T-cell (primary cell): ENCODE measurements around the gene MLLT6. TPM values are rescaled to one million over a fixed set of nuclear protein-coding genes. Genes with fewer than 3 reads are reported as not detected.

Source experiments
- ATAC-seq, 4 experiments: fragments of 200-7000 bp in 3 of 4; fragments of 150-1000 bp in 1 of 4; cut with Tn5 transposase; replicated peaks in 1 of 4; 1 replicate in 3 of 4; 2 replicates in 1 of 4; pipeline ENCODE4 v1.10.0; 2021; ENCODE audit warnings: moderate library complexity in 3 of 4, mild to moderate bottlenecking in 2 of 4, moderate number of reproducible peaks in 1 of 4
- CTCF ChIA-PET, 2 donors: fragments of 300-600 bp; sonication (Branson Sonifier 250); formaldehyde crosslinking; loops; one replicate each; lab custom pipeline; 2022; ENCODE audit warnings: antibody characterized with exemption in 2 of 2; lab: Charles Lee
- POLR2A ChIA-PET, 2 donors: fragments of 300-600 bp; sonication (Branson Sonifier 250); formaldehyde crosslinking; loops; one replicate each; lab custom pipeline; 2022; ENCODE audit warnings: antibody characterized with exemption in 2 of 2; lab: Charles Lee
- DNase-seq, 35 experiments: peaks; one replicate each; pipeline versions ENCODE4 v3.0.0 to v3.0.0-alpha.2; 2013 to 2023
- H3K27ac ChIP-seq: one replicate; pipeline ENCODE4 v1.5.1; 2013; ENCODE audit warnings: low read length
- H3K27me3 ChIP-seq, 2 experiments: replicated peaks in 1 of 2; 1 replicate in 1 of 2; 2 replicates in 1 of 2; pipeline versions ENCODE4 v1.6.1 to v1.7.0; 2013; ENCODE audit warnings: low read length in 1 of 2, mixed read lengths in 1 of 2; ENCODE audit not compliant: control insufficient read depth in 2 of 2, insufficient read depth in 2 of 2; ENCODE audit errors: extremely low read depth in 1 of 2
- H3K36me3 ChIP-seq, 2 donors: 1 replicate in 1 of 2; 2 replicates in 1 of 2; pipeline versions ENCODE4 v1.6.1 to v1.7.0; 2013; ENCODE audit warnings: low read length in 1 of 2; ENCODE audit not compliant: control insufficient read depth in 2 of 2, insufficient read depth in 1 of 2; ENCODE audit errors: extremely low read depth in 1 of 2
- H3K4me1 ChIP-seq, 2 experiments: 1 replicate in 1 of 2; 2 replicates in 1 of 2; pipeline versions ENCODE4 v1.6.1 to v1.7.0; 2013; ENCODE audit warnings: low read length in 2 of 2, mixed read lengths in 1 of 2; ENCODE audit not compliant: insufficient read depth in 2 of 2, control insufficient read depth in 1 of 2; ENCODE audit errors: extremely low read depth in 1 of 2
- H3K4me3 ChIP-seq, 2 donors: 1 replicate in 1 of 2; 2 replicates in 1 of 2; pipeline versions ENCODE4 v1.5.1 to v1.7.0; 2013; ENCODE audit warnings: mild to moderate bottlenecking in 2 of 2, low read length in 1 of 2, moderate library complexity in 1 of 2; ENCODE audit not compliant: control insufficient read depth in 1 of 2; ENCODE audit errors: extremely low read depth in 1 of 2
- H3K9me3 ChIP-seq: 2 replicates; pipeline ENCODE4 v1.7.0; 2013
- H3K27ac Mint-ChIP-seq, 2 donors: one replicate each; pipeline ENCODE4 v1.8.0; 2020 to 2021; ENCODE audit warnings: mild to moderate bottlenecking in 2 of 2, mixed read lengths in 2 of 2
- H3K27me3 Mint-ChIP-seq, 2 donors: one replicate each; pipeline ENCODE4 v1.8.0; 2021 to 2022; ENCODE audit warnings: mixed read lengths in 2 of 2
- H3K36me3 Mint-ChIP-seq: one replicate; pipeline ENCODE4 v1.8.0; 2021; ENCODE audit warnings: mixed read lengths
- H3K4me1 Mint-ChIP-seq, 3 donors: one replicate each; pipeline ENCODE4 v1.8.0; 2020 to 2022; ENCODE audit warnings: mixed read lengths in 3 of 3, mild to moderate bottlenecking in 1 of 3
- H3K4me3 Mint-ChIP-seq, 3 donors: one replicate each; pipeline ENCODE4 v1.8.0; 2020 to 2022; ENCODE audit warnings: mild to moderate bottlenecking in 3 of 3, mixed read lengths in 3 of 3, moderate library complexity in 3 of 3
- H3K9me3 Mint-ChIP-seq, 3 donors: one replicate each; pipeline ENCODE4 v1.8.0; 2020 to 2022; ENCODE audit warnings: mixed read lengths in 3 of 3
- WGBS: methylation state at CpG from one replicate; pipeline ENCODE4 v1.1.5; 2013; ENCODE audit warnings: missing lambda C conversion rate; ENCODE audit not compliant: insufficient coverage; 5-methylcytosine and 5-hydroxymethylcytosine counted together
- total RNA-seq, 35 experiments: library from RNA in 6 of 35; stranded (reverse) in 6 of 35; fragments of 120-200 nt in 1 of 35; gene quantifications; one replicate each; pipeline versions ENCODE4 v1.2.1 to v1.2.4 and lab custom pipeline; 2013 to 2026

MLLT6 gene
- total RNA-seq, 5 donors from 2014 or later (not counting 1 experiment from before 2014, with no cell fraction given), result 412 to 506 (median 480) TPM

DNA sequence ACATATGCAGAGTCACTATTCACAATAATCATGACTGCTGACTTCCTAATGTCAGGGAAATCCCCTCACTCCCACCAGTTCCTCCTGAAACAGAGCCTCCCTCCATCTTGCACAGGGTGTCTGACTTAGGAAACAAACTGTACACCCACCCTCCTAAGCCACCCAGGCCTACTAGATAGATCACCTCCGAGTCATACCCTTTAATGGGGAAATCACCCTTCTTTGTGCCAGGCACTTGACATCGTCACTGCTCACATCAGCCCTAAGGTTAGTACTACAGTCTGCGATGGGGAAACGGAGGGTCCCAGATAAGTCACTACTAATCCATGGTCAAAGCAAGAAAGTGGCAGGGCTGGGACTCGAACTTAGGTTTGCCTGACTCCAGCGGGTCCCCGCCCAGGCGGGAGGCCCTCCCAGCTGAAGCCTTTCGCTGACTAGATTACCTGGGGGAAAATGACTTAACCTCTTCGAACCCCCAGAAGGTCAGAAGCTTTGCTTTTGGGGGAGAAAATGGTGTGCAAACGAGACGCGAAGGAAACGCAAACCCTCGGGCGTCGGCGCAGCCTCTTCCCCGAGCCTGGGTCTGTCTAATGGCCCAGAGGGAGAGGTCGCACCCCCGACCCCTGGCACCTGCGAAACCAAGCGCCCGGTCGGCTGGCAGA, 3.4 kb upstream of the MLLT6 start:
- CTCF ChIA-PET, result interaction anchor here in 1 of 2 donors (0.5 to 1.2 kb wide), 3 partner anchors 25 to 34 kb away, joined by 3 to 5 read pairs (median 3); no protein-coding TSS in a partner anchor
- H3K36me3 Mint-ChIP-seq, result no peaks in the 10 kb centered on the region
- peaks cover 12 to 55% of the 10 kb centered on the region in 2 experiments for H3K4me1 ChIP-seq
- POLR2A ChIA-PET, result interaction anchor here in 1 of 2 donors (0.6 kb wide), 1 partner anchor 52 kb away, joined by 5 read pairs; no protein-coding TSS in a partner anchor
- H3K4me3 Mint-ChIP-seq, result peak overlapping the region; percentile 83 to 91 (median 84)
- peak overlapping the region; percentile 97 to 98 for H3K4me3 ChIP-seq
- DNase-seq (peak; percentile 48 to 89 (median 62)), ATAC-seq (peak; percentile 15 to 59 (median 18))
- no peaks in the 10 kb centered on the region for H3K36me3 ChIP-seq
- peak overlapping the region; percentile 90 to 95 for H3K27ac Mint-ChIP-seq
- peak overlapping the region; percentile 98 for H3K27ac ChIP-seq
- no peaks in the 10 kb centered on the region for H3K27me3 Mint-ChIP-seq
- H3K9me3 ChIP-seq, result no peaks in the 10 kb centered on the region
- H3K9me3 Mint-ChIP-seq, result no peaks in the 10 kb centered on the region
- WGBS, result 2% methylated on average over 16 of the region's 25 CpGs
- peaks cover 42 to 51% (median 47%) of the 10 kb centered on the region in 3 donors for H3K4me1 Mint-ChIP-seq
- no peaks in the 10 kb centered on the region for H3K27me3 ChIP-seq

DNA sequence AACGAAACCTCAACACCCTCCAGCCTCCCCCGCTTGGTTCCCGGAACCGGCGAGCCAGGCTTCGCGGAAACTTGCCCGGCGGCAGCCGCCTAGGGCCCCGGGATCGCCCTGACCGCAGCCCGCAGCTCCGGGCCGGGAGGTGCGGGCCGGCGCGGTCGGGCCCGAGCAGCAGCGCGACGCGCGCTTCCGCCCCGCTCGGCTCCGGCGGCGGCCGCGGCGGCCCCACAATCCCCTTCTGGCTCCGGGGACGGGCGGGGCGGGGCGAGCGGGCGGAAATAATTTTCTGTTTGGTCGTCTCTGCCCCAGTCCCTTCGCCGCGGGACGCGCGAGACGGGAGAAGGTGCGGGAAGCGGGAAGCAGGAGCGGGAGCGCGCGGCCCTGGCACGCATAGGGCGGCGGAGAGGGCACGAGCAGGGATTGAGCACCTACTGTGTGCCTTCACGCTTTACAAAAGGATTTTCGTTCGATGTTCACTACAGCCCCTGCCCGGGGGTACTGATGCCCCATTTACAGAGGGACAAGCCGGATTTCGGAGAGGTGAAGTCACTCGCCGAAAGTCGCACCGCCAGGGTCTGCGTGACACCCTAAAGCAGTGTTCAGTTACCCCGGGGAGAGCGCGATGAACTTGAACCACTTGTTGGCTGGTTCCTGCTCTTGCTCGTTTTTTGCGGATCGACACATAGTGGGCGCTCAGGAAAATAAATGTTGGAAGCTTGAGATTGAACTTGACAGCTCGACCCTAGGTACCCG, 2.7 kb upstream of the MLLT6 start:
- peaks cover 8 to 55% of the 10 kb centered on the region in 2 experiments for H3K4me1 ChIP-seq
- H3K4me3 Mint-ChIP-seq, result peak overlapping the region; percentile 91 to 96 (median 92)
- POLR2A ChIA-PET, result interaction anchor here in 1 of 2 donors (0.6 kb wide), 1 partner anchor 51 kb away, joined by 5 read pairs; no protein-coding TSS in a partner anchor

DNA sequence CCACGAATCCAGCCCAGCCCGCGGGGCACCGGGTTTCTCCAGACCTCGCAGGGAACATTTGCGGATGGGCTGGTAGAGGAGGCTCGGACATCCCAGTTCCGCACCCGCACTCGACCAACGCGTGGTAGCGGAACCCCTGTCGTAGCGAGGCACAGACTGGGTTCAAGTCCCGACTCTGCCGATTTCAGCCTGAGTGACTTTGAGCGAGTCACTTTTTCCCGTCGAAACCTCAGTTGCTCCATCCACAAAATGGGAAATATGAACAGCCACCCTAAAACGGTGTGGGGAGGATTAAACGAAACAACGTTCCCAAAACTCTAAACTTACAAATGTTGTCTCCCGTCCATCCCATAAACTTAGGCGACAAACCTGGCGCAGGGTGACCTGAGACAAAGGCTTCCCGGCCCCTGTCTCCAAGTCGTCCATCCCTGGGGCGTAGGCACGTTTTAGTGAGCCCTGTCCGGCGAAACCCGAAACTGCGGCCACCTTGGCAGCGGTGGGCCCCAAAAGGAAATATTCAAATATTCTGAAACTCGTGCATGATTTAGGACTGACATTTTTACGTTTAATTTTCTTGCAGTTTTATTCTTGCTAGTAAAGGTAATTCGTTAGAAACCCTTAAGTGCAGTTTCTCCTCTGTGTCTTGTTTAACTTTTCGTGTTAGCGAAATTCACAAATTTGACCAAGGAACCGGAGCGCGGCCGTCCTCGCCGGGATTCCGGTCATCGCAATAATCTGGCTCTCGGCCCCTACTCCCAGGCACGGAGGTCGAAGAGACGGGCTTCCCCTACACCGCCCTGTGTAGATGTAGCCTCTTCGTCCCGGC, 1.9 kb upstream of the MLLT6 start:
- Mint-ChIP-seq H3K36me3 (peaks cover 5% of the 10 kb centered on the region), H3K27me3 (no peaks in the 10 kb centered on the region), H3K4me3 (peak overlapping the region; percentile 91 to 96 (median 92)), H3K4me1 (peaks cover 44 to 52% (median 48%) of the 10 kb centered on the region in 3 donors), H3K27ac (peak overlapping the region; percentile 98 to 99), H3K9me3 (no peaks in the 10 kb centered on the region)
- no peaks in the 10 kb centered on the region for H3K27me3 ChIP-seq
- ChIA-PET POLR2A (no interaction called here), CTCF (no interaction called here)
- under 1% methylated on average over 48 of the region's 55 CpGs for WGBS
- DNase-seq (peak in 1 of 35 experiments; percentile 11), ATAC-seq (no peak)
- peaks cover under 1 to 9% of the 10 kb centered on the region in 2 donors for H3K36me3 ChIP-seq
- H3K4me3 ChIP-seq, result peak overlapping the region; percentile 97 to 98
- peak overlapping the region; percentile 95 for H3K27ac ChIP-seq
- H3K4me1 ChIP-seq, result peaks cover 6 to 59% of the 10 kb centered on the region in 2 experiments
- no peaks in the 10 kb centered on the region for H3K9me3 ChIP-seq

More for the DNA sequence above, 2.7 kb upstream of the MLLT6 start:
- peaks cover 0 to 1% of the 10 kb centered on the region in 2 donors for H3K36me3 ChIP-seq
- peak overlapping the region; percentile 98 for H3K27ac ChIP-seq
- Mint-ChIP-seq H3K9me3 (no peaks in the 10 kb centered on the region), H3K4me1 (peaks cover 42 to 51% (median 47%) of the 10 kb centered on the region in 3 donors), H3K36me3 (no peaks in the 10 kb centered on the region), H3K27me3 (no peaks in the 10 kb centered on the region), H3K27ac (peak overlapping the region; percentile 98 to 99)
- peak overlapping the region; percentile 97 to 98 for H3K4me3 ChIP-seq
- ATAC-seq, result peak; percentile 54 to 64 (median 59)
- CTCF ChIA-PET, result interaction anchor here in 1 of 2 donors (0.5 to 1.2 kb wide), 2 partner anchors 26 to 33 kb away, joined by 3 read pairs; no protein-coding TSS in a partner anchor
- under 1% methylated on average over 81 of the region's 81 CpGs for WGBS
- H3K9me3 ChIP-seq, result no peaks in the 10 kb centered on the region
- peak; percentile 57 to 89 (median 71) for DNase-seq
- H3K27me3 ChIP-seq, result no peaks in the 10 kb centered on the region

DNA sequence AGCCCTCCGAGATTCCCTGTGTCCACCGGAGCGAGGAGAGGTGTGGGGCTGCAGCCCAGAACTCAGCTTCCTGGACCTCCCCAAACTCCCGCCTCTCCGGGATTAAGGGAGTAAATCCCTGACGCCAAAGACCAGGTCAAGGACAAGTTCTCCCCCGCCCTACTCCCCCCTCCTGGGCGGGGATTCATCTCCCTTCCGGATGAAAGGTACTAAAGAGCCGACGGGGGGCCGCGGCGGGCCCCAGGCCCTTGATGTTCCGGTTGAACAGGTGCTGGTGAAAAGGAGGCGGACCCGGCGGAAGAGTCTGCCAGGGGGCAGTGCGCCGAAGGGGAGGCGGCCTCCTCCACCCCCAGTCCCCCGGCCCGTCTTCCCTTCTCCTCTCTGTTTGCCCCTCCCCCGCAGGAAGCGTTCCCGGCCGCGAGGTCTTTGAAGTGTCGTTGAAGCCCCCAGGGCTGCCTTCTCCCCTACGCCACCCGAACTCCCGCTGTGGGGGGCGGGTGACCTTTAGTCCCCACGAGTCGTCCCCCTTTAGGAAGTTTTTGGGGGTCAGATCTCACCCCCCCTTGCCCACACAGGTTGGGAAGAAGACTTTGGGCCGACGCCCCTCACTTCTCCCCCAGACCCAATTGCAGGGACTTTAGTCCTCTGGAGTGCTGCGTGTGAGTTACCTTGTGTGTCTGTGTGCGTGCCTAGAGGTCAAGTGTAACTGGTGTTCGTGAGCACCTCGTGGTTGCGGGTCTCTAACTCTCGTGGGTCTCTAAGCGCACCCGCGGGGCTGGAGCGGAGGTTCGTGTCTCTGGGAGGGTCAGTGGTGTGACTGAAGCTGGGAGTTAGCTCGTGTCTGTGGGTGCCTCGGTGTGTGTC, 1.1 kb upstream of the MLLT6 start:
- Mint-ChIP-seq H3K36me3 (peaks cover 7% of the 10 kb centered on the region), H3K27me3 (no peaks in the 10 kb centered on the region), H3K4me3 (peak overlapping the region; percentile 91 to 96 (median 92)), H3K4me1 (peaks cover 48 to 57% (median 52%) of the 10 kb centered on the region in 3 donors), H3K27ac (peak overlapping the region; percentile 98 to 99), H3K9me3 (no peaks in the 10 kb centered on the region)
- ChIA-PET POLR2A (no interaction called here), CTCF (interaction anchor here in 1 of 2 donors (1.1 to 1.8 kb wide), 2 partner anchors 24 to 26 kb away, joined by 3 to 9 read pairs; partner anchors contain the start of gene CISD3)
- Histone ChIP-seq H3K4me1 (peaks cover 8 to 67% of the 10 kb centered on the region in 2 experiments), H3K36me3 (peaks cover 8 to 18% of the 10 kb centered on the region in 2 donors), H3K27ac (peak overlapping the region; percentile 95), H3K27me3 (no peaks in the 10 kb centered on the region), H3K9me3 (no peaks in the 10 kb centered on the region), H3K4me3 (peak overlapping the region; percentile 97 to 98)
- ATAC-seq (peak in 3 of 4 experiments; percentile 3 to 19 (median 11)), DNase-seq (peak; percentile 25 to 75 (median 54))
- WGBS, result 1% methylated on average over 18 of the region's 50 CpGs

DNA sequence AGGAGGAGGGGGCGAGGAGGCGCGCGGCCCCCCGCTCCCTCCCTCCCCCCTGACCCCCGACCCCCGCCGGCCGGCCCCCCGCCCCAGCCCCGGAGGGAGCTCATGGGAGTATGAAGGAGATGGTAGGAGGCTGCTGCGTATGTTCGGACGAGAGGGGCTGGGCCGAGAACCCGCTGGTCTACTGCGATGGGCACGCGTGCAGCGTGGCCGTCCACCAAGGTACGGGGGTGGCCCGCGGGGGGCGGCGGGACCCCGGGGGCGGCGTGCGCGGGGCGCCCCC, 390 bp downstream of the MLLT6 start:
- DNase-seq (peak in 1 of 35 experiments; percentile 30), ATAC-seq (peak; percentile 1 to 6 (median 2))
- Mint-ChIP-seq H3K27me3 (no peaks in the 10 kb centered on the region), H3K9me3 (no peaks in the 10 kb centered on the region), H3K4me3 (peak overlapping the region; percentile 91 to 96 (median 96)), H3K27ac (no peak overlapping the region), H3K36me3 (peaks cover 20% of the 10 kb centered on the region), H3K4me1 (peaks cover 60 to 72% (median 62%) of the 10 kb centered on the region in 3 donors)
- Histone ChIP-seq H3K4me1 (peaks cover 12 to 82% of the 10 kb centered on the region in 2 experiments), H3K27me3 (no peaks in the 10 kb centered on the region), H3K27ac (peak overlapping the region; percentile 66), H3K9me3 (no peaks in the 10 kb centered on the region), H3K36me3 (peaks cover 8 to 33% of the 10 kb centered on the region in 2 donors), H3K4me3 (peak overlapping the region; percentile 85 to 89)
- WGBS, result 7% methylated on average over 3 of the region's 32 CpGs
- CTCF ChIA-PET, result interaction anchor here in 1 of 2 donors (1.4 to 1.8 kb wide), 2 partner anchors 23 to 147 kb away, joined by 4 to 9 read pairs; no protein-coding TSS in a partner anchor
- POLR2A ChIA-PET, result interaction anchor here (0.6 to 0.7 kb wide), 3 partner anchors 13 to 146 kb away, joined by 3 to 4 read pairs (median 4); no protein-coding TSS in a partner anchor
